HG02610 (cell line): Measurements from ENCODE around the gene MAPRE3.

Source experiments
- ATAC-seq: cut with Tn5 transposase; IDR thresholded peaks from one replicate; pipeline ENCODE4 v1.9.1; 2021; ENCODE audit warnings: mild to moderate bottlenecking, moderate library complexity; ENCODE audit not compliant: unreplicated experiment

MAPRE3 gene

GRCh38 chr2:26982102-26982742 lies 11.8 kb downstream of the MAPRE3 start:
- ATAC-seq: peak; percentile 54

- ATAC-seq: no peak
Measured at GRCh38 chr2:26983746-26984145, 13.3 kb downstream of the MAPRE3 start.

- ATAC-seq: no peak
Measured at GRCh38 chr2:26985807-26986206, 15.4 kb downstream of the MAPRE3 start.

GRCh38 chr2:26986576-26986975 lies 16.1 kb downstream of the MAPRE3 start:
- no peak for ATAC-seq

- no peak for ATAC-seq
Measured at GRCh38 chr2:26988058-26988860, 17.8 kb downstream of the MAPRE3 start.

GRCh38 chr2:26989156-26989555 lies 18.7 kb downstream of the MAPRE3 start:
- no peak for ATAC-seq

- ATAC-seq: no peak
Measured at GRCh38 chr2:26991717-26992116, 21.3 kb downstream of the MAPRE3 start.

- no peak for ATAC-seq
Measured at GRCh38 chr2:26993768-26994167, 23.3 kb downstream of the MAPRE3 start.

- no peak for ATAC-seq
Measured at GRCh38 chr2:26994983-26995382, 24.5 kb downstream of the MAPRE3 start.

- ATAC-seq: no peak
Measured at GRCh38 chr2:26997394-26997793, 27.0 kb downstream of the MAPRE3 start.

GRCh38 chr2:26998323-26998722 lies 27.9 kb downstream of the MAPRE3 start:
- ATAC-seq: no peak

- ATAC-seq: no peak
Measured at GRCh38 chr2:27000228-27000627, 29.8 kb downstream of the MAPRE3 start.

- ATAC-seq: no peak
Measured at GRCh38 chr2:27000995-27001394, 30.6 kb downstream of the MAPRE3 start.

- ATAC-seq: no peak
Measured at GRCh38 chr2:27001950-27002349, 31.5 kb downstream of the MAPRE3 start.

GRCh38 chr2:27003007-27003406 lies 32.6 kb downstream of the MAPRE3 start:
- no peak for ATAC-seq

- no peak for ATAC-seq
Measured at GRCh38 chr2:27003857-27004256, 33.4 kb downstream of the MAPRE3 start.

- no peak for ATAC-seq
Measured at GRCh38 chr2:27006602-27007415, 36.4 kb downstream of the MAPRE3 start.

GRCh38 chr2:27007416-27008374 lies 37.3 kb downstream of the MAPRE3 start:
- ATAC-seq: no peak

- no peak for ATAC-seq
Measured at GRCh38 chr2:27008678-27009077, 38.2 kb downstream of the MAPRE3 start.

GRCh38 chr2:27009083-27009482 lies 38.6 kb downstream of the MAPRE3 start:
- no peak for ATAC-seq
